Measurements from ENCODE around the gene APBB1IP.
A peak's percentile ranks its signal among the peaks of the same experiment; 100 is the strongest.

Gene APBB1IP

GRCh38 chr10:26550774-26551526, 112.8 kb downstream of the APBB1IP start:
- H3K27ac ChIP-seq (ENCODE audit: insufficient read depth, low read depth, low read length, poor library complexity, severe bottlenecking), result no peak overlapping the region
- no peaks in the 10 kb centered on the region for H3K9me3 ChIP-seq (ENCODE audit: control insufficient read depth, low read length)
- no peaks in the 10 kb centered on the region for H3K36me3 ChIP-seq (ENCODE audit: control insufficient read depth, insufficient read depth, low read length)
- H3K4me3 ChIP-seq (ENCODE audit: insufficient read depth, low read depth, low read length), result no peak overlapping the region
- WGBS, 2 experiments, result 88% methylated on average over 15 of the region's 15 CpGs
- H3K4me1 ChIP-seq (ENCODE audit: control insufficient read depth, insufficient read depth, low read length), result no peaks in the 10 kb centered on the region
- no peaks in the 10 kb centered on the region for H3K27me3 ChIP-seq (ENCODE audit: control insufficient read depth, insufficient read depth, low read length, poor library complexity, severe bottlenecking)

DNA sequence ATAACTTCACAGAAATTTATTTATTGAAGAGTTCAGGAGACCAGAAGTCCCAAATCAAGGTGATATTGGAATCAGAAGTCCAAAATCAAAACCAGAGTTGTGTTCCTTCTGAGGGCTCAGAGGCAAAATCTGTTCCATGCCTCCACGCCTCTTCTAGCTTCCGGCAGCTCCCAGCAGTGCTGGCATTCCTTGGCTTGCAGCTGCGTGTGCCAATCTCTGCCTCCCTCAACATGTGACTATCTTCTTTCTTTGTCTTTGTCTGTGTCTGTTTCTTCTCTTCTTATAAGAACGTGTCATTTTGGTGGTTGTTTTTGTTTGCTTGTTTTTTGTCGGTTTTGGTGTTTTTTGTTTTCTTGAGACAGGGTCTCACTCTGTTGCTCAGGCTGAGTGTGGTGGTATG, 116.1 kb downstream of the APBB1IP start:
- no peaks in the 10 kb centered on the region for H3K36me3 ChIP-seq (ENCODE audit: control insufficient read depth, insufficient read depth, low read length)
- 90 to 93% methylated on average over 5 of the region's 5 CpGs for WGBS, 2 experiments
- no peak overlapping the region for H3K4me3 ChIP-seq (ENCODE audit: insufficient read depth, low read depth, low read length)
- no peaks in the 10 kb centered on the region for H3K9me3 ChIP-seq (ENCODE audit: control insufficient read depth, low read length)
- H3K27me3 ChIP-seq (ENCODE audit: control insufficient read depth, insufficient read depth, low read length, poor library complexity, severe bottlenecking), result no peaks in the 10 kb centered on the region
- H3K27ac ChIP-seq (ENCODE audit: insufficient read depth, low read depth, low read length, poor library complexity, severe bottlenecking), result no peak overlapping the region
- H3K4me1 ChIP-seq (ENCODE audit: control insufficient read depth, insufficient read depth, low read length), result no peaks in the 10 kb centered on the region

GRCh38 chr10:26555719-26556368, 117.7 kb downstream of the APBB1IP start:
- 84 to 85% methylated on average over 8 of the region's 8 CpGs for WGBS, 2 experiments
- no peaks in the 10 kb centered on the region for H3K9me3 ChIP-seq (ENCODE audit: control insufficient read depth, low read length)
- H3K27ac ChIP-seq (ENCODE audit: insufficient read depth, low read depth, low read length, poor library complexity, severe bottlenecking), result no peak overlapping the region

GRCh38 chr10:26556748-26557640, 118.9 kb downstream of the APBB1IP start:
- 19 to 41% methylated on average over 6 to 8 of the region's 9 CpGs for WGBS, 2 experiments
- no peak overlapping the region for H3K27ac ChIP-seq (ENCODE audit: insufficient read depth, low read depth, low read length, poor library complexity, severe bottlenecking)
- no peaks in the 10 kb centered on the region for H3K27me3 ChIP-seq (ENCODE audit: control insufficient read depth, insufficient read depth, low read length, poor library complexity, severe bottlenecking)
- H3K4me1 ChIP-seq (ENCODE audit: control insufficient read depth, insufficient read depth, low read length), result no peaks in the 10 kb centered on the region
- H3K4me3 ChIP-seq (ENCODE audit: insufficient read depth, low read depth, low read length), result no peak overlapping the region
- no peaks in the 10 kb centered on the region for H3K9me3 ChIP-seq (ENCODE audit: control insufficient read depth, low read length)
- no peaks in the 10 kb centered on the region for H3K36me3 ChIP-seq (ENCODE audit: control insufficient read depth, insufficient read depth, low read length)

More at GRCh38 chr10:26555719-26556368, 117.7 kb downstream of the APBB1IP start:
- Histone ChIP-seq H3K4me3 (ENCODE audit: insufficient read depth, low read depth, low read length) (no peak overlapping the region), H3K27me3 (ENCODE audit: control insufficient read depth, insufficient read depth, low read length, poor library complexity, severe bottlenecking) (no peaks in the 10 kb centered on the region), H3K36me3 (ENCODE audit: control insufficient read depth, insufficient read depth, low read length) (no peaks in the 10 kb centered on the region), H3K4me1 (ENCODE audit: control insufficient read depth, insufficient read depth, low read length) (no peaks in the 10 kb centered on the region)

DNA sequence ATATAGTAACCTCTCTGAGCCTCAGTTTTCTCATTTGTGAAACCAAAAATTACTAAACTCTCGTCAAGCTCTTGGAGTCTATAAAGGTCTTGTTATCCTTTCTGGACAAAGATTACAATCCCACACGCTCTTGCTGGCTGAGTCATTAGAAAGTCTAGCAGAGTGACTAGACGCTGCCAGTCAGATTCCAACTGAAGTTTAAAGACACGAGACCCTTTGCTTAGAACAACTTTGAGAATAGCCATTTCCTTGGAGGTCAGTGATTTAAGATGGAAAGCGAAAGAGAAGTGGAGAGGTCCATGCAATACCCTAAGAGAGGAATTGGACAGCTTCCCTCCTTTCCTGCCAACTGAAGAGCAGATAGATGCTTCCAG, 119.5 kb downstream of the APBB1IP start:
- Histone ChIP-seq H3K4me1 (ENCODE audit: control insufficient read depth, insufficient read depth, low read length) (no peaks in the 10 kb centered on the region), H3K36me3 (ENCODE audit: control insufficient read depth, insufficient read depth, low read length) (no peaks in the 10 kb centered on the region), H3K4me3 (ENCODE audit: insufficient read depth, low read depth, low read length) (no peak overlapping the region), H3K27ac (ENCODE audit: insufficient read depth, low read depth, low read length, poor library complexity, severe bottlenecking) (no peak overlapping the region), H3K27me3 (ENCODE audit: control insufficient read depth, insufficient read depth, low read length, poor library complexity, severe bottlenecking) (no peaks in the 10 kb centered on the region), H3K9me3 (ENCODE audit: control insufficient read depth, low read length) (no peaks in the 10 kb centered on the region)
- WGBS, 2 experiments, result 94% methylated on average over 5 of the region's 5 CpGs

GRCh38 chr10:26566525-26567350, 128.6 kb downstream of the APBB1IP start:
- 7 to 8% methylated on average over 62 to 64 of the region's 64 CpGs for WGBS, 2 experiments
- Histone ChIP-seq H3K4me3 (ENCODE audit: insufficient read depth, low read depth, low read length) (peak overlapping the region; percentile 35), H3K9me3 (ENCODE audit: control insufficient read depth, low read length) (no peaks in the 10 kb centered on the region), H3K27ac (ENCODE audit: insufficient read depth, low read depth, low read length, poor library complexity, severe bottlenecking) (no peak overlapping the region), H3K27me3 (ENCODE audit: control insufficient read depth, insufficient read depth, low read length, poor library complexity, severe bottlenecking) (peaks cover 39% of the 10 kb centered on the region), H3K36me3 (ENCODE audit: control insufficient read depth, insufficient read depth, low read length) (no peaks in the 10 kb centered on the region), H3K4me1 (ENCODE audit: control insufficient read depth, insufficient read depth, low read length) (no peaks in the 10 kb centered on the region)

GRCh38 chr10:26567351-26567721, 129.2 kb downstream of the APBB1IP start:
- Histone ChIP-seq H3K4me3 (ENCODE audit: insufficient read depth, low read depth, low read length) (peak overlapping the region; percentile 35), H3K4me1 (ENCODE audit: control insufficient read depth, insufficient read depth, low read length) (no peaks in the 10 kb centered on the region), H3K36me3 (ENCODE audit: control insufficient read depth, insufficient read depth, low read length) (no peaks in the 10 kb centered on the region), H3K27me3 (ENCODE audit: control insufficient read depth, insufficient read depth, low read length, poor library complexity, severe bottlenecking) (peaks cover 39% of the 10 kb centered on the region), H3K27ac (ENCODE audit: insufficient read depth, low read depth, low read length, poor library complexity, severe bottlenecking) (no peak overlapping the region), H3K9me3 (ENCODE audit: control insufficient read depth, low read length) (no peaks in the 10 kb centered on the region)
- WGBS, 2 experiments, result 18 to 22% methylated on average over 10 of the region's 10 CpGs

DNA sequence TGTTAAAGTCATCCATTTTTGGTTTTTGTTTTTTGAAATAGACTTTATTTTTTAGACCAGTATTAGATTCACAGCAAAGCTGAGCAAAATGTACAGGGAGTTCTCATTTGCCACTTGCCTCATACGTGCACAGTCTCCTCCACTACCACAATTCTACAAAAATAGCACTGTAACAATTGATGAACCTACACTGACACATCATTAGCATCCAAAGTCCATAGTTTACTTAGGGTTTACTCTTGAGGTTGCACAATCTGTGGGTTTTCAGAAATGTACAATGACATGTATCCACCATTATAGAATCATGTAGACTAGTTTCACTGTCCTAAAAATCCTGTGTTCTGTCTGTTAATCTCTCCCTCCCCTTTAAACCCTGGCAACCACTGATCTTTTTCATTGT, 133.5 kb downstream of the APBB1IP start:
- Histone ChIP-seq H3K9me3 (ENCODE audit: control insufficient read depth, low read length) (no peaks in the 10 kb centered on the region), H3K27ac (ENCODE audit: insufficient read depth, low read depth, low read length, poor library complexity, severe bottlenecking) (no peak overlapping the region), H3K4me3 (ENCODE audit: insufficient read depth, low read depth, low read length) (no peak overlapping the region), H3K27me3 (ENCODE audit: control insufficient read depth, insufficient read depth, low read length, poor library complexity, severe bottlenecking) (peaks cover 20% of the 10 kb centered on the region), H3K36me3 (ENCODE audit: control insufficient read depth, insufficient read depth, low read length) (no peaks in the 10 kb centered on the region), H3K4me1 (ENCODE audit: control insufficient read depth, insufficient read depth, low read length) (no peaks in the 10 kb centered on the region)
- whole genome bisulfite sequencing, 2 experiments, result 59 to 62% methylated on average over 1 of the region's 1 CpG

DNA sequence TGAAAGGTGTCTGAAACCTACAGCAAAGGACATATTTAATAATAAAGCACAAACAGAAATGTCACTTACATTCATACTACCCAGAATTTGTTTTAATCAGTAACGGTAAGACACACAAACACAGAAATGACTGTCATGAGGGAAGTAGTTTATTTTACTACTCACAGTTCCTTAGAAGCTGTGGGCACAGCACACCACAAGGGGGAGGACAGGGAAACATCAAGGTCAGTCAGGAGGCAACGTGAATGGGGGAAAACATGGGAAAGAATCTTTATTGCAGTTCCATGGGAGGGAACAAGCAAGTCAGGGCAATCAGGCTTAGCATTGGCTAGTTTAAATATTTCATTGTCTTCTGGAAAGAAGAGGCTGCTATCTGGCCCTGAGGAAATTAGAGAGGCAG, 135.5 kb downstream of the APBB1IP start:
- no peaks in the 10 kb centered on the region for H3K36me3 ChIP-seq (ENCODE audit: control insufficient read depth, insufficient read depth, low read length)
- no peaks in the 10 kb centered on the region for H3K4me1 ChIP-seq (ENCODE audit: control insufficient read depth, insufficient read depth, low read length)
- H3K27ac ChIP-seq (ENCODE audit: insufficient read depth, low read depth, low read length, poor library complexity, severe bottlenecking), result no peak overlapping the region
- no peak overlapping the region for H3K4me3 ChIP-seq (ENCODE audit: insufficient read depth, low read depth, low read length)
- WGBS, 2 experiments, result 48 to 50% methylated on average over 1 to 2 of the region's 2 CpGs
- H3K27me3 ChIP-seq (ENCODE audit: control insufficient read depth, insufficient read depth, low read length, poor library complexity, severe bottlenecking), result peaks cover under 1% of the 10 kb centered on the region
- no peaks in the 10 kb centered on the region for H3K9me3 ChIP-seq (ENCODE audit: control insufficient read depth, low read length)

Measured in ectodermal cell (in vitro differentiated cells).